ENCODE measurements around the gene CREB3L1. TPM values are rescaled to one million over a fixed set of nuclear protein-coding genes. Genes with fewer than 3 reads are reported as not detected.
"Not testable (repeated sequence)": the region's sequence is repeated elsewhere in the genome, so short reads cannot be mapped to it uniquely, and the experiment has no call there.

The CREB3L1 gene
- total RNA-seq, 2 experiments from 2014 or later = 0.12 TPM; not detected in 1

- no peaks in the 10 kb centered on the region for H3K27me3 Mint-ChIP-seq
- no peak overlapping the region for H3K4me3 Mint-ChIP-seq
- no peaks in the 10 kb centered on the region for H3K9me3 Mint-ChIP-seq
- no peak for DNase-seq
- no peak overlapping the region for H3K27ac Mint-ChIP-seq
- H3K4me1 Mint-ChIP-seq = no peaks in the 10 kb centered on the region
- H3K36me3 Mint-ChIP-seq = no peaks in the 10 kb centered on the region
Measured at GRCh38 chr11:46256540-46257001, 20.9 kb upstream of the CREB3L1 start.

- H3K27me3 Mint-ChIP-seq, H3K36me3 Mint-ChIP-seq, H3K9me3 Mint-ChIP-seq, DNase-seq, H3K4me1 Mint-ChIP-seq, H3K4me3 Mint-ChIP-seq, H3K27ac Mint-ChIP-seq: not testable (repeated sequence)
Measured at GRCh38 chr11:46259347-46259746, 18.1 kb upstream of the CREB3L1 start.

DNA sequence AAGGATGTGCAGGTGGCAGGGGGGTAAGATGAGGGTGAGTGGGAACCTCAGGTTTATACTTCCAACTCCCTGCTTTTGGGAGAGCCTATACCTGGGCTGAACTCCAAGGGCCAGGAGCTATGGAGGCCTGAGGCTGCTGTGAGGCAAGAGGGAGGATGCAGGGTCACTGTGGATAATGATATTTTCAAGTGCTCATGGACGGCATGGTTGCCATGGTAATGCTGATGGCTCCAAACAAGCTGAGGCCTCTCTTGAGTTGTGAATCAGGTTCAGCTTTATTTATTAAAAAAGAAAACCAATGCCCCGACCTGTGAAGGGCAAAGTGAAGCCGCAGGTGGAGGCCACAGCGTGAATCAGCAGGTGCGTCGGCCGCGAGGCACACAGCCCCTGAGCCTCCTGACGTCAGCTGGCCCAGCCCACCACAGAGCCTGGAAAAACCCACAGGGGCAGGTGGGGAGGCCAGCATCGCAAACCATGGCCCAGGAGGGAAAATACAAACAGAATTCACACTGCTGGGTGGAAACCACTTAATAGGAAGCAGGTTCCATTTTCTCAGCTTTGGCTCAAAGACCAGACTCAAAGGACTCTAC is 17.4 kb upstream of the CREB3L1 start:
- Mint-ChIP-seq H3K27ac (no peak overlapping the region), H3K9me3 (no peaks in the 10 kb centered on the region), H3K27me3 (no peaks in the 10 kb centered on the region), H3K36me3 (no peaks in the 10 kb centered on the region), H3K4me3 (no peak overlapping the region), H3K4me1 (no peaks in the 10 kb centered on the region)
- DNase-seq = no peak

- no peaks in the 10 kb centered on the region for H3K4me1 Mint-ChIP-seq
- no peak overlapping the region for H3K27ac Mint-ChIP-seq
- H3K9me3 Mint-ChIP-seq = no peaks in the 10 kb centered on the region
- no peaks in the 10 kb centered on the region for H3K27me3 Mint-ChIP-seq
- no peak overlapping the region for H3K4me3 Mint-ChIP-seq
- no peak for DNase-seq
- no peaks in the 10 kb centered on the region for H3K36me3 Mint-ChIP-seq
Measured at GRCh38 chr11:46263120-46263519, 14.3 kb upstream of the CREB3L1 start.

- no peaks in the 10 kb centered on the region for H3K9me3 Mint-ChIP-seq
Measured at GRCh38 chr11:46264030-46264429, 13.4 kb upstream of the CREB3L1 start.

DNA sequence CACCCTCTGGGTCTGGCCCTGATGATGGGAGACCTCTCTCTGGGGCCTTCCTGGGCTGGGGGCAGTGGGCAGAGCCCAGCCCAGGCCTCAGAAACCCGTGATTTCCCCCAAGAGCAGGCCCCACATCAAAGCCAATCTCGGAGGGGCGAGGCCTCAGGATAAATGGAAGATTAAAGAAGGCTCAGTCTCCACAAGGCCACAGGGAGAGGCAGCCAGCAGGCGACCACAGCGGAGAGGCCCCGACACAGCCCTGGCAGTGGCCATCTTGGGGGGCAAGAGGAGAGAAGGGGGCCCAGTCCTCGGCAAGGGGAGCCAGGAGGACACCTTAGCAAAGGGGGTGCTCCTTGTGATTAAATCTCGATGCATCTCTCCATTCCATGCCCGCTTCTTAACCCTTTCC is 12.5 kb upstream of the CREB3L1 start:
- H3K4me1 Mint-ChIP-seq = no peaks in the 10 kb centered on the region
- H3K4me3 Mint-ChIP-seq = no peak overlapping the region
- H3K27me3 Mint-ChIP-seq = no peaks in the 10 kb centered on the region
- H3K27ac Mint-ChIP-seq = no peak overlapping the region
- no peaks in the 10 kb centered on the region for H3K9me3 Mint-ChIP-seq
- no peak for DNase-seq
- no peaks in the 10 kb centered on the region for H3K36me3 Mint-ChIP-seq

More at GRCh38 chr11:46264030-46264429, 13.4 kb upstream of the CREB3L1 start:
- H3K27ac Mint-ChIP-seq = no peak overlapping the region
- H3K4me1 Mint-ChIP-seq = no peaks in the 10 kb centered on the region
- no peaks in the 10 kb centered on the region for H3K27me3 Mint-ChIP-seq
- no peak overlapping the region for H3K4me3 Mint-ChIP-seq
- no peaks in the 10 kb centered on the region for H3K36me3 Mint-ChIP-seq
- no peak for DNase-seq

DNA sequence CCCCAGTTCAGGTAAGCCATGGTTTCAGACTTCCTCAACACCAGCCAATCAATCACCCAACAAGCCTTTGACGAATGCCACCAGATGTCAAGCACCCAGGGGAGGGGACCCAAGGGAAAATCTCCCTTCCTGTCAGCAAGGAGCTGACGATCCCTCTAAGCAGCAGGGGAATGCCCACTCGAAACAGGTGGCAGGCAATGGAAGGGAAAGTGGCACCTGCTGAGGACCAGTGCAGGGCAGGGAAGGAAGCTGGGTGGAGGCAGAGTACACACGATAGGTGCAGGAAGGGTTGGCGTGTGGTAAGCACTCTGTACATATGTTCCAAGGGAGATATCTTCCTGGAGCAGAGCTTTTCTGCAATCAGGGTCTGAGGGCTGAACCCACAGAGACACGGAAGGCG is 11.7 kb upstream of the CREB3L1 start:
- Mint-ChIP-seq H3K9me3 (no peaks in the 10 kb centered on the region), H3K36me3 (no peaks in the 10 kb centered on the region), H3K27ac (no peak overlapping the region), H3K27me3 (no peaks in the 10 kb centered on the region), H3K4me1 (no peaks in the 10 kb centered on the region), H3K4me3 (no peak overlapping the region)
- no peak for DNase-seq

- H3K27me3 Mint-ChIP-seq = no peaks in the 10 kb centered on the region
- H3K36me3 Mint-ChIP-seq = no peaks in the 10 kb centered on the region
- no peaks in the 10 kb centered on the region for H3K9me3 Mint-ChIP-seq
- no peak overlapping the region for H3K27ac Mint-ChIP-seq
- no peak overlapping the region for H3K4me3 Mint-ChIP-seq
- DNase-seq = no peak
- peaks cover 2% of the 10 kb centered on the region for H3K4me1 Mint-ChIP-seq
Measured at GRCh38 chr11:46267930-46268329, 9.5 kb upstream of the CREB3L1 start.

DNA sequence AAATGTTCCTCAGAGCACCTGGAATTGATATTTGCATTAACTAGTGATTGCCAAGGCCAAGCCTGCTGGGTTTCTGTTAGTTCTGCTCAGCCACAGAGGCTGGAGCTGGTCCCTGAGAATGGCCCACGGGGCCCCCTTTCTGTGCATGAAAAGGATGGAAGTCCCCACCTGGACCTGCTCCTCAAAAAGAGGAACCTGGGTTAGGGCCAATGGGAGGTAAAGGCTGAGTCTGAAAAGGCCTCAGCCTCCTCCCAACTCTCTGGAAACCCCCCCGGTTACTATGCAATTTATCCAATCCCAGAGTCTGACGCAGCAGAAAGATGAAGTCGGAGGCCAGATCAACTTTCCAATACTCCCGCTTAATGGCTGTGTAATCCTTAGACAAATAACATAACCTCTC is 6.8 kb upstream of the CREB3L1 start:
- no peak overlapping the region for H3K4me3 Mint-ChIP-seq
- no peak for DNase-seq
- no peaks in the 10 kb centered on the region for H3K36me3 Mint-ChIP-seq
- no peak overlapping the region for H3K27ac Mint-ChIP-seq
- peaks cover 2% of the 10 kb centered on the region for H3K4me1 Mint-ChIP-seq
- no peaks in the 10 kb centered on the region for H3K27me3 Mint-ChIP-seq
- H3K9me3 Mint-ChIP-seq = no peaks in the 10 kb centered on the region

GRCh38 chr11:46271407-46271806 is 6.1 kb upstream of the CREB3L1 start:
- no peak overlapping the region for H3K4me3 Mint-ChIP-seq
- peaks cover 2% of the 10 kb centered on the region for H3K4me1 Mint-ChIP-seq
- no peaks in the 10 kb centered on the region for H3K9me3 Mint-ChIP-seq
- peaks cover 2% of the 10 kb centered on the region for H3K27me3 Mint-ChIP-seq
- H3K36me3 Mint-ChIP-seq = no peaks in the 10 kb centered on the region
- DNase-seq = no peak
- no peak overlapping the region for H3K27ac Mint-ChIP-seq

GRCh38 chr11:46271875-46272815 is 5.3 kb upstream of the CREB3L1 start:
- no peak overlapping the region for H3K4me3 Mint-ChIP-seq
- no peaks in the 10 kb centered on the region for H3K36me3 Mint-ChIP-seq
- no peaks in the 10 kb centered on the region for H3K9me3 Mint-ChIP-seq

DNA sequence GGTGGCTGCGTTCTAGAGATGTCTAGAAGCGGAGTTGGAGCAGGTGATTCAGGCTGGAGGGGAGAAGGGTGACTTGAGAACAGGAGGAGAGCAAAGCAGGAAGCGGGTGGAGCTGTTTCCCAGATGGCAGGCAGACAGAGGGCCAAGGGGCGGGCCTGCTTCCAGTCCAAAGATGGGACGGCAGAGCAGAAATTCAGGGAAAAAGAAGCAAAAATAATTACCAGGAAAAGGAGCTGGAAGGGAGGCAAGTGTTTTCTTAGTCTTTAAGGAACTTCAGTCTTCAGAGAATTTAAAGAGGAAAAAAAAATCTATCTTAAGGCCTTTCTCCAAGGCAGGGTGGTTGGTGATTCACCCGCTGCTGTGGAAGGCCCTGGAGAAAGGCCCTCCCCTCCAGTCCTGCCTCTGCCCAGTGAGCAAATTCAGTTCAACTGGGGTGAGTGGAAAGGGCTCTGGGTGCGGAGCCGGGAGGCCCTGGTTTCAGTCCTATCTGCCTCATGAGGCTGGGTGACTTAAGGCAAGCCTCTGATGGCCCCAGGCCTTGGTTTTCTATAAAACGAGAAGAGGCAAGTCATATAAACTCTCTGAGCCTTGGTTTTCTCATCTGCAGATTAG is 4.5 kb upstream of the CREB3L1 start:
- Mint-ChIP-seq H3K9me3 (no peaks in the 10 kb centered on the region), H3K27me3 (peaks cover 13% of the 10 kb centered on the region), H3K4me1 (peaks cover 2% of the 10 kb centered on the region), H3K27ac (no peak overlapping the region), H3K4me3 (no peak overlapping the region), H3K36me3 (no peaks in the 10 kb centered on the region)
- DNase-seq = no peak

More at GRCh38 chr11:46271875-46272815, 5.3 kb upstream of the CREB3L1 start:
- H3K4me1 Mint-ChIP-seq = peaks cover 2% of the 10 kb centered on the region
- H3K27ac Mint-ChIP-seq = no peak overlapping the region
- DNase-seq = no peak
- H3K27me3 Mint-ChIP-seq = peaks cover 9% of the 10 kb centered on the region

GRCh38 chr11:46273511-46274205 is 3.8 kb upstream of the CREB3L1 start:
- no peak for DNase-seq
- Mint-ChIP-seq H3K27ac (no peak overlapping the region), H3K36me3 (no peaks in the 10 kb centered on the region), H3K4me1 (peaks cover 2% of the 10 kb centered on the region), H3K4me3 (no peak overlapping the region), H3K27me3 (peaks cover 20% of the 10 kb centered on the region), H3K9me3 (no peaks in the 10 kb centered on the region)

GRCh38 chr11:46275964-46276641 is 1.4 kb upstream of the CREB3L1 start:
- Mint-ChIP-seq H3K36me3 (no peaks in the 10 kb centered on the region), H3K27ac (no peak overlapping the region), H3K27me3 (peaks cover 36% of the 10 kb centered on the region), H3K4me3 (no peak overlapping the region), H3K9me3 (no peaks in the 10 kb centered on the region), H3K4me1 (peaks cover 2% of the 10 kb centered on the region)
- no peak for DNase-seq

Measured in activated naive CD8-positive, alpha-beta T cell treated with anti-CD3 and anti-CD28 coated beads for 36 hours (primary cell).